Activated CD4-positive, CD25-positive, alpha-beta regulatory T cell treated with anti-CD3 and anti-CD28 coated beads, Interleukin-2, amount 50 U/mL, for 72 hours (primary cell): ENCODE measurements around the gene GSTA1.
"Not testable (repeated sequence)": the region's sequence is repeated elsewhere in the genome, so short reads cannot be mapped to it uniquely, and the experiment has no call there.

Experiments used
- DNase-seq: peaks from one replicate; pipeline ENCODE4 v3.0.0; 2021

The GSTA1 gene

GRCh38 chr6:52802806-52803205, 810 bp downstream of the GSTA1 start:
- no peak for DNase-seq

GRCh38 chr6:52801188-52801841, 2.3 kb downstream of the GSTA1 start:
- DNase-seq, result no peak

DNA sequence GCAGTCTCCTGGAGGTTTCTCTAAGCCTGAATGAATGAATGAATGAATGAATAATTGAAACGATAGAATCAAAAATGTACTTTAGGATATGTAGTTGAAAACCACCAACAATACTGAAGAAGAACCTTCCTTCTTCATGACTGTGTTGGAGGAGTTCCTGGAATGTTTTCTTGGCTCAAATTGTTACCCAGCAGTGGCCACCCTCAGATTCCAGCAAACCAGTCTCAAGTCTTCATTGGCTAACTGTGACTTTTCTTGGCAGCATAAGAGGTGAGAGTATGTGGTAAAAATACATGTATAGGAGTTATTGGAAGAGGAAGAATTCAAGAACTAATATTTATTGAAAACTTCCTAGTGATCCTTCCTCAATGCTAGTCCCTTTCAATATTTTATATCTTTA, 4.3 kb downstream of the GSTA1 start:
- DNase-seq, result not testable (repeated sequence)

DNA sequence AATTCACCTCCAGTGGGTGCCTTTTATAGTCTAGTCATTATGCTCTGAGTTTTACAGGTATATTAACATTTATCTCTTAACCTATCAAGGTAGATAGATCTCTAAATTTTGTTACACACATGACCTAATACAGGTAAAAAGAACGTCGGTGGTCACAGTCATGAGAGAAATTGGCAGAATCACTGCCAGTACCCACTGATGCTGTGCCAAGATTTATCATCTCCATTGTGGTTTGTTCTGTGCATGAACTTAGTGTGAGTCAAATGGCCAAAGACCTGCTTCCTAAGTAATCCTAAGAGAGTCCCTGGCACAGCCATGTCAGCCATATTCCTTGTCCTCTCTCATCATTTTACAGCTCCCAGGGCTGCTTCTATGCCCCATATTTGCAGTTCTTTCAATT, 9.2 kb downstream of the GSTA1 start:
- not testable (repeated sequence) for DNase-seq

GRCh38 chr6:52790861-52791260, 12.8 kb downstream of the GSTA1 start:
- DNase-seq, result no peak

- DNase-seq, result not testable (repeated sequence)
Observed at GRCh38 chr6:52789658-52790057, 14.0 kb downstream of the GSTA1 start.

DNA sequence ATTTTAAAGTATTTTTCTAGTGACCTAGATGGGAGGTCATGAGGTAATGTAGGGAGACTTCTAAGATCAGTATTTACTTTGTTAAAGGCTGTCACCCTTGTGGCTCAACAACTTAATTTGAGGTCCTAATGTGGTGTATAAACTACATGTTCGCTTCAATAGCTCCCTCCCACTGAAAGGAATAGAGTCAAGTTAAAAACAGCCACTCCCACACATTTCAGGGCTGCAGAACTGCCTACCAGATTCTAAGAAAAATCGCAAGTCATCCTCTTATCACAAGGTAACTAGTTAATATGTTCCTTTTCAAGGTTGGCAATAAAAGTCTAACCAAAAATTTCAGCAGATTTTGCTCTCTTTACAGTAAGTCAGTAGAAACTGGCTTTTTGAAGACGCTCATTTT, 15.1 kb downstream of the GSTA1 start:
- DNase-seq, result no peak

DNA sequence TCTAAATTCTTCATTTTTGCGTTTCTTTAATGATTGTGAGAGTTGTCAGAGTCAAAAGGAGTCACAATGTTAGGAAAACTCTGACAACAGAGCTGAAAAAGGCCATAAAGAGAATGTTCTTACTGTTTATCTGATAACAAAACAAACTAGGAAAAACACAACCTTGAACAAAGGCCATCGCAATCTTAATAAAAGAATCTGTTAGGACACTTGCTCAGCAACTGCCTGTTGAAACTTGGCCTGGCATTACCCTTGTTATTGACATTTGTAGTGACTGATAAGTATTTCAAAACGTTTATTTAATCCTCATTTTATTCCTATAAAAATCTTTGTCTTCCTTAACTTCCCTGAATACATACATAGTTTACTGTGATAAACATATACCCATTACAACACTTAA, 15.7 kb downstream of the GSTA1 start:
- DNase-seq, result no peak

GRCh38 chr6:52786249-52786956, 17.2 kb downstream of the GSTA1 start:
- no peak for DNase-seq

DNA sequence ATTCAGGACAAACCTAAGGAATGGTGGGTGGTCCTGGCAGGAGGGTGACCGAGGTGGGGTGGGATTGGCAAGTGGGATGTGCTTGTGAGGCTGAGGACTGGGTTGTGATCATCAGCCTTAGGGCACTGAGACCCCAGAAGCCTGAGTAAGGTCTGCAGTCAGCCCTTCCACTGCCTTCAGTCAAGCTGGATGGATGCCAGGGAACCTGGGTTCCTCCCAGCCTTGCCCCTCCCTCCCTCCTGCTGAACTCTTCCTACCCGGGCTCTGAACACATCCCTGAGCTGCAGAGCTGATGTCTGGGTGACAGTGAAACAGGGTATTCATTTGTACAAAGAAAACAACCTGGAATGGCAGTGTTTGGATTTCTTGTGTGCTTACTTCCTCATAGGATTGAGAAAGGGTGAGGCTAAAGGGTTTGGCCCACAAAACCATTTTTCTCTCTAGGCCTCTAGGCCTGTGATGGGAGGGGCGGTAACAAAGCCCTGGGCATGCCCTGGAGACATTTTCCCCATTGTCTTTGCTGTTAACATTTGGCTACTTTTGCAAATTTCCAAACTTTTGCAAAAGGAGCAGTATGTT, 20.8 kb downstream of the GSTA1 start:
- DNase-seq, result not testable (repeated sequence)

- not testable (repeated sequence) for DNase-seq
Observed at GRCh38 chr6:52782209-52782608, 21.4 kb downstream of the GSTA1 start.

- no peak for DNase-seq
Observed at GRCh38 chr6:52779237-52779636, 24.4 kb downstream of the GSTA1 start.

DNA sequence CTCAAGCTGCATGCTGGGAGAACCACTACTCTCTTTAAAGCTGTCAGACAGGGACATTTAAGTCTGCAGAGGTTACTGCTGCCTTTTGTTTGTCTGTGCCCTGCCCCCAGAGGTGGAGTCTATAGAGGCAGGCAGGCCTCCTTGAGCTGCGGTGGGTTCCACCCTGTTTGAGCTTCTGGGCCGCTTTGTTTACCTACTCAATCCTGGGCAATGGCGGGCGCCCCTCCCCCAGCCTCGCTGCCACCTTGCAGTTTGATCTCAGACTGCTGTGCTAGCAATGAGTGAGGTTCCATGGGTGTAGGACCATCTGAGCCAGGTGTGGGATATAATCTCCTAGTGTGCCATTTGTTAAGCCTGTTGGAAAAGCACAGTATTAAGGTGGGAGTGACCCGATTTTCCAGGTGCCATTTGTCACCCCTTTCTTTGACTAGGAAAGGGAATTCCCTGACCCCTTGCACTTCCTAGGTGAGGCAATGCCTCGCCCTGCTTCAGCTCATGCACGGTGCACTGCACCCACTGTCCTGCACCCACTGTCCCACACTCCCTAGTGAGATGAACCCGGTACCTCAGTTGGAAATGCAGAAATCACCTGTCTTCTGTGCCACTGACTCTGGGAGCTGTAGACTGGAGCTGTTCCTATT, 26.8 kb downstream of the GSTA1 start:
- DNase-seq, result not testable (repeated sequence)

- DNase-seq, result not testable (repeated sequence)
Observed at GRCh38 chr6:52769399-52769798, 34.2 kb downstream of the GSTA1 start.

- not testable (repeated sequence) for DNase-seq
Observed at GRCh38 chr6:52767658-52768057, 36.0 kb downstream of the GSTA1 start.

DNA sequence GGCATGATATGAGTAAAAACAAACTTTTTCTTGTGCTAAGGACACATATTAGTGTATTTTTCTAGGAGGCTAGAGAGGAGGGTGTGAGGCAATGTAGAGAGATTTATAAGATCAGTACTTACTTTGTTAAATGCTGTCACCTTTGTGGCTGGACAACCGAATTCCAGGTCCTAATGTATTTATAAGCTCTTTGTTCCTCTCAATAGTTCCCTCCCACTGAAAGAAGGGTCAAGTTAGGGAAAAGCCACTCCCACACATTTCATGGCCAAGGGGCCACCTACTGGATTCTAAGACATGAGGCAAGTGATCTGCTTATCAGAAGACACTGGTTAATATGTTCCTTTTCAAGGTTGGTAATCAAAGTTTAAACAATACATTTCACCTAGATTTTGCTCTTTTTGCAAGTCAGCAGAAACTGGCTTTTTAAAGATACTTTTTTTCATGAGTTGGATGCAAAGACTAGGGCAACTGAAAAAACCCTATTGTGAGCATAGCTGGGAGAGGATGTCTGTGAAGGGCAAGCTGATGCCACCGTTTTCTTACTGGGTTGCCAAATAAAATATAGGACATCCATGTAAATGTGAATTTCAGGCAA, 40.2 kb downstream of the GSTA1 start, which contains the start of gene GSTA2:
TSS of gene GSTA2 (minus strand) at position 154 of the 595 bp plus-strand sequence. CDS start 5,528 bp downstream, outside the sequence.
- not testable (repeated sequence) for DNase-seq

- DNase-seq, result not testable (repeated sequence)
Observed at GRCh38 chr6:52761673-52762491, 41.7 kb downstream of the GSTA1 start.

- no peak for DNase-seq
Observed at GRCh38 chr6:52760105-52760765, 43.4 kb downstream of the GSTA1 start.

DNA sequence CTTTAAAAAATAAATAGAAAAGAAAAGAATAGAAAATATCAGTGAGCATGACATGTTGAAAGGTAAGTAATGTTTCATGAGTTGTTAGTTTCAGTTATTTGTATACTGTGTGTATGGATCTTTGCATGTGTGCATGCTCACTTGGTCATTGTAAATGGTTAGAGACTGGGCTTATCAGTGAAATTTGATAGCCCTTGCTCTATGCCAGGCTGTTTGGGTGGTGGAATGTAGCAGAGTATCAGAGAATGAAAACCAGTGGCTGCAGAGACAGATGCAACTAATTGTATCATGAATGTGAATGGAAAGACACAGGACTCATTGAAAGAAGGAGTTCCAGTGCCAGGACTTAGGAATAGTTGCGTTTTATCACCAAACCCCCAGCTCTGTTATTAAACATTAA, 44.5 kb downstream of the GSTA1 start:
- no peak for DNase-seq

DNA sequence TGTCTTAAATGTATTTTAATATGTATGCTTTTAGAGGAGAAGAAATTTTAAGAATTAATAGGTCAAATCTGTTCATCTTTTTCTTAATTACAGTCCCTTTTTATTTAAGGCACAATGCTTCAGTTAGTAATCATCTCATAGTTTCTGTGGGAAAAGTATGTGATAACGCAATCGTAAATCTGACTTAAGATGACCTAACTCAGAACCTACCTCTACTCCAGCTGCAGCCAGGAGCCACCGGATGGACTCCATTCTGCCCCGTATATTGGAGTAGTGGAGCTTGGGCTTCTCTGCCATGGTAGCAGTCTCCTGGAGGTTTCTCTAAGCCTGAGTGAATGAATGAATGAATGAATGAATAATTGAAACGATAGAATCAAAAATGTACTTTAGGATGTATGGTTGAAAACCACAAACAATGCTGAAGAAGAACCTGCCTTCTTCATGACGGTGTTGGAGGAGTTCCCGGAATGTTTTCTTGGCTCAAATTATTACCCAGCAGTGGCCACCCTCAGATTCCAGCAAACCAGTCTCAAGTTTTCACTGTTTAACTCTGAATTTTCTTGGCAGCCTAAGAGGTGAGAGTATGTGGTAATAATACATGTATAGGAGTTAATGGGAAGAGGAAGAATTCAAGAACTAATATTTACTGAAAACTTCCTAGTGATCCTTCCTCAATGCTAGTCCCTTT, 45.8 kb downstream of the GSTA1 start:
- DNase-seq, result not testable (repeated sequence)

- no peak for DNase-seq
Observed at GRCh38 chr6:52754443-52754842, 49.2 kb downstream of the GSTA1 start.
